ENCODE data around the gene DAB2. TPM values are rescaled to one million over a fixed set of nuclear protein-coding genes. Genes with fewer than 3 reads are reported as not detected.

Gene DAB2
- total and polyA plus RNA-seq, 2 of the 8 experiments (the other 6 are each of a cell fraction or from before 2014, with no cell fraction given), result 2.6 to 4.9 TPM

DNA sequence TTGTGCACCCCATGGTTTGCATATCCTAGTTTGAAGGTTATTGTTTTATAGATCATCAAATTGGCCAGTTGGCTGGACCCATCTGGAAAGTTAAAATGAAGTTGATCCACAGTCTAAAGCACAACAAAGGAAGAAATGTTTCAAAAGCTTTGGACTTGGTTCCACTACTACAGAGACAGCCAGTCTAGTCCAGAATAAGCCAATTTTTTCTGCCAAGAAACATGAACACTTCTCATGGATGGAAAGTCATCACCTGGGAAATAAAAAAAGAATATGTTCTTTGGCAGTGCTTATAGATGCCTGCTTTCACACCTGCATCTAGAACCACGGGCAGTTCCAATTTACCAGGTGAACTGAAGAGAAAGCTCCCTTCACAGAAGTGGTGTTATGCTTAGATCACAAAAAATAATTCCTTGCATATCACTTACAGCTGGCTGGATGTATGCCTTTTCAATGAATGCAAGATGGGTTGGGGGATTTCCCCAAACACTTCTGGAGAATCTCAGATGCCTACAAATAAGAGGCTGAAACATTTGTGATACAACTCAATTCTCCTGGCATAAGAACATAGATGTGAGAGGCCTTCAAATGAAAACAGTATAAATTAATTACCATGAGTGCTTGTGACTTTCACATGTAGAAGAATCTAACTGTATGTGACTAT, 87.4 kb downstream of the DAB2 start:
- Histone ChIP-seq H2BK15ac (ENCODE audit: low read length) (no peak overlapping the region), H3K27me3 (replicated peaks in 1 of 4; ENCODE audit: control insufficient read depth in 3 of 4, extremely low read depth in 1 of 4, insufficient read depth in 3 of 4, low read length in 3 of 4) (no peaks in the 10 kb centered on the region), H2AK5ac (ENCODE audit: low read depth, low read length) (no peak overlapping the region), H4K20me1 (replicated peaks in 1 of 2; ENCODE audit: control insufficient read depth in 1 of 2, insufficient read depth in 2 of 2, low read length in 2 of 2) (no peaks in the 10 kb centered on the region), H3K79me1 (ENCODE audit: low read depth, low read length) (no peaks in the 10 kb centered on the region), H4K91ac (replicated peaks; ENCODE audit: insufficient read length, low read length) (no peak overlapping the region), H2BK5ac (ENCODE audit: low read depth, low read length) (no peak overlapping the region), H3K9me3 (ENCODE audit: insufficient read depth in 2 of 2, low read depth in 1 of 2, low read length in 1 of 2) (peaks cover 5 to 17% of the 10 kb centered on the region in 2 experiments; a peak in 2 of 4 replicates), H2BK20ac (ENCODE audit: low read length) (no peak overlapping the region), H3K27ac (ENCODE audit: low read depth, low read length) (no peak overlapping the region), H3K18ac (ENCODE audit: extremely low read depth, low read length) (no peak overlapping the region), H4K8ac (ENCODE audit: extremely low read depth, insufficient read depth, low read length) (no peak overlapping the region), H4K5ac (ENCODE audit: insufficient read length, low read depth, low read length) (no peak overlapping the region), H3K23me2 (ENCODE audit: low read depth, low read length) (no peaks in the 10 kb centered on the region), H3K14ac (ENCODE audit: insufficient read length) (no peak overlapping the region), H3K4me3 (ENCODE audit: extremely low read depth in 1 of 4, insufficient read depth in 2 of 4, low read depth in 3 of 4, low read length in 4 of 4) (no peak overlapping the region), H3K56ac (replicated peaks; ENCODE audit: insufficient read length, low read depth, low read length) (no peak overlapping the region), H3K4ac (replicated peaks; ENCODE audit: insufficient read length, low read depth, low read length) (no peak overlapping the region), H2BK12ac (ENCODE audit: low read depth, low read length) (no peak overlapping the region), H3K4me1 (replicated peaks in 1 of 4; ENCODE audit: control insufficient read depth in 3 of 4, insufficient read depth in 4 of 4, low read length in 3 of 4) (no peaks in the 10 kb centered on the region; a peak in 1 of 7 replicates), H2AFZ (ENCODE audit: low read length) (no peak overlapping the region), H3K9ac (replicated peaks in 1 of 4; ENCODE audit: extremely low read depth in 1 of 4, low read depth in 3 of 4, low read length in 3 of 4) (no peak overlapping the region), H2BK120ac (replicated peaks; ENCODE audit: low read depth, low read length) (no peak overlapping the region), H3K23ac (ENCODE audit: insufficient read length) (no peak overlapping the region), H3K4me2 (ENCODE audit: insufficient read depth in 1 of 2, low read depth in 2 of 2, low read length in 2 of 2) (no peak overlapping the region), H3K79me2 (ENCODE audit: control insufficient read depth in 1 of 2, insufficient read depth in 2 of 2, low read length in 2 of 2) (no peaks in the 10 kb centered on the region), H3K36me3 (ENCODE audit: control insufficient read depth in 2 of 4, insufficient read depth in 4 of 4, low read length in 3 of 4) (no peaks in the 10 kb centered on the region; a peak in 1 of 8 replicates)
- ChIA-PET CTCF (ENCODE audit: partially characterized antibody) (interaction anchor here (1.0 kb wide), 1 partner anchor 39 kb away, joined by 3 read pairs; no protein-coding TSS in a partner anchor), POLR2A (ENCODE audit: partially characterized antibody) (no interaction called here)
- DNase-seq (ENCODE audit: low read depth in 1 of 2, low spot score in 2 of 2) (no peak), FAIRE-seq (no peak)
- 84% methylated on average over 1 of the region's 1 CpG; no CpG with 5 or more reads in 1 of the 2 experiments for WGBS, 2 experiments (ENCODE audit: extremely low coverage in 1 of 2, insufficient coverage in 1 of 2, insufficient read length in 1 of 2, insufficient replicate concordance in 2 of 2, low coverage in 1 of 2, low lambda C conversion rate in 2 of 2, missing lambda C conversion rate in 1 of 2)
- no peak for TF ChIP-seq SAP30 (IDR thresholded peaks at IDR 0.05; ENCODE audit: insufficient read depth, insufficient replicate concordance, low read length)
- no peak for TF ChIP-seq KDM5A (IDR thresholded peaks at IDR 0.05; ENCODE audit: low read length)
- TF ChIP-seq CREB1 (IDR thresholded peaks at IDR 0.05), result no peak
- no peak for TF ChIP-seq YY1 (IDR thresholded peaks at IDR 0.05; ENCODE audit: low read depth, low read length)
- TF ChIP-seq, protein P1, sequence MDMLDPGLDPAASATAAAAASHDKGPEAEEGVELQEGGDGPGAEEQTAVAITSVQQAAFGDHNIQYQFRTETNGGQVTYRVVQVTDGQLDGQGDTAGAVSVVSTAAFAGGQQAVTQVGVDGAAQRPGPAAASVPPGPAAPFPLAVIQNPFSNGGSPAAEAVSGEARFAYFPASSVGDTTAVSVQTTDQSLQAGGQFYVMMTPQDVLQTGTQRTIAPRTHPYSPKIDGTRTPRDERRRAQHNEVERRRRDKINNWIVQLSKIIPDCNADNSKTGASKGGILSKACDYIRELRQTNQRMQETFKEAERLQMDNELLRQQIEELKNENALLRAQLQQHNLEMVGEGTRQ (IDR thresholded peaks at IDR 0.05; ENCODE audit: low read length), result no peak
